GM18517 (cell line): ENCODE data around the gene ABLIM3.

Experiments
- ATAC-seq: cut with Tn5 transposase; IDR thresholded peaks from one replicate; pipeline ENCODE4 v1.9.1; 2021; ENCODE audit warnings: mild to moderate bottlenecking, moderate library complexity; ENCODE audit not compliant: unreplicated experiment

ABLIM3 gene

DNA sequence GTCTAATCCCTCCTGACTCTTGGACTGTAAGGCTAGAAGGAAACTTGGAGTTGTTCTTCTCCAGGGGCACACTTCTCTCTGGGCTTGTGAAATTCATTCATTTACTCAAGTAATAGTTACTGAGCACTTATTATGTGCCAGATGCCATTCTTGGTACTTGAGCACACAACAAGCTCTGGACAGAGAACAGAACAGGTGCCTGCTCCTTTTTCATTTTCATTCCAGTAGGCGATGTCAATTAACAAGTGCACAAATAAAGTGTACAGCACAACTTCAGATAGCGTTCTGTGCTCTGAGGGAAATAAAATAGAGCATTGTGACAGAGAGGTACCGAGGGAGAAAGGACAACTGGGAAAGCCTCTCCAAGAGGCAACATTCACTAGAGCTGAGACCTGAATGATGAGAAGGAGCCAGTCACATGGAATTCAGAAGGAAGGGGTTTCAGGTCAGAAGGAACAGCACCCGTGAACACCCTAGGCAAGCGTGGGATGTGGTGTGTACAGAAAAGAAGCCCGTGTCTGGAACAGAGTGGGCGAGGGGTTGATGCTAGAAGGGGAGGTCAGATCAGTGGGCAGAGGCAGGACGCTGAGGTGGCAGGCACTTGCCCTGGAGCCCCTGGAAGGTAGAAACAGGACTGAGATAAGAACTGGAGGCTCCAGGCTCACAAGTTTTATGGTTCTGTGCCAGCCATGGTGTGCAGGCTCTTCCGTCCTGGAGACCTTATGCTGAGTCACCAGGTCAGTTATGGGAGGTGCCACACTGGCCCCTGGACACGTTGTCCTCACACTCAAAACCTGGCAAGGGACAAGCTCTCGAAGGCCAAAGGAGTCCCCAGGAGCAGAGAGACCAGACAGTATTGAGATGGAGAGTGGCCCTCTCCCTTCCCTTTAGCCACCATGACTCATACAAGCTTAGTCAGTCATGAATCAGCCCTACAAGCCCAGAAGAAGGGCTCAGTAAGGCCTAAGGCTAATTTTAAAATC is 7.2 kb upstream of the ABLIM3 start:
- ATAC-seq = no peak

DNA sequence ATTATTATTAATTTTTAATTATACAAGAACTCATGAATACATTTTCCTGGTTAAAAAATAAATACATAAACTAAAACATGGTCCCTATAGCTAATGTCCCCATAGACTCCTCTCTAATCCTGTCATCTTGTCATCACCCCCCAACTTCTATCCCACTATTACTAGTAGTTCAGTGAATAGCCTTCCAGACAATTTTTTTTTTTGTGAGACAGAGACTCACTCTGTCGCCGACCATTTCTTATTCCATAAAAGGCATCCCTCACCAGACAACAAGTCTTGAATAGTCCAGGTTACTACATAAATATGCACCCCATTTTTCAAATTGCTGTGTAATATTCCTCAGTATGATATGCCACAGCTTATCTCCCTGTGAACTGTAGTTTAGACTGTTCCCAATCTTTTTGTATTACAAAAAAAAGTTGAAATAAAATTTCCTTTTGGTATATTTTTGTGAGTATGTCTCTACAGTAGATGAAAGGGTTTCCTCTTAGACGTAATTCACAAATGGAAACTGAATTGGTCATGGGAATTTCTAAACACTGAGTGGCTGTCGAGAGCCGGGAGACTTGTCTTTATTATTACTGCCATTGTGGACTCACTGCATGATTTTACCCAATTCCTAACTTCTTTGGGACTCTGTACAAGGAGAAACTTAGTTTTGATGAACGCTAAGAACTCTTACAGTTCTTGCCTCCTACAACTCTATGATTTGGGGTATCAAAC is 6.4 kb upstream of the ABLIM3 start:
- no peak for ATAC-seq

DNA sequence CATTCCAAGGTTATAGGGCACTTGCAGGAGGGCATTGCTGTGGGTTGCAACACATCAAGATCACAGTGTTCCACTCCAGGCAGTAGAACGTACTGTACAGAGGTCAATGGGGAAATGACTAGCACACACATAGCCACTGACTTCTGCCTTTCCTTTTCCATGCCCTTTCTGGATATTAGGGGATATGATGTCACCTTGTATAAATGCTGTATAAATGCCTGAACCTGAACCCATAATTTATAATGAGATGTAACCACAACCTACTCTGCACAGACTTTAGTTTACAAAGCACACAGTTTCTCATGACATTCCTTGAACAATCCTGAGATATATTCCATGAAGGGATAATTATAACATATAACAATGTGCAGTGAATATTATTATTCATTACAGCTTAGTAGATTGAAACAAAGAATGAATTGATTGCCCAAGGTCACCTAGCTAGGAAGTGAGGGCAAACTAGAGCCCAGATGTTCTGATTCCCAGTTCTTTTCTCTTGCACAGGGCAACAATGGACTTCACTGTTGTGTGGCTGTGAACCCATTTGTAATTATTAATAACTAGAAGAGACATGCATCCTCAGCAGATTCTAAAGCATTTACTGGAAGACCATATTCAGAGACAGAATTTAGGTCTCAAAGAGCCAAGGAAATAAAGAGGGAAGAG is 5.6 kb upstream of the ABLIM3 start:
- ATAC-seq = no peak

DNA sequence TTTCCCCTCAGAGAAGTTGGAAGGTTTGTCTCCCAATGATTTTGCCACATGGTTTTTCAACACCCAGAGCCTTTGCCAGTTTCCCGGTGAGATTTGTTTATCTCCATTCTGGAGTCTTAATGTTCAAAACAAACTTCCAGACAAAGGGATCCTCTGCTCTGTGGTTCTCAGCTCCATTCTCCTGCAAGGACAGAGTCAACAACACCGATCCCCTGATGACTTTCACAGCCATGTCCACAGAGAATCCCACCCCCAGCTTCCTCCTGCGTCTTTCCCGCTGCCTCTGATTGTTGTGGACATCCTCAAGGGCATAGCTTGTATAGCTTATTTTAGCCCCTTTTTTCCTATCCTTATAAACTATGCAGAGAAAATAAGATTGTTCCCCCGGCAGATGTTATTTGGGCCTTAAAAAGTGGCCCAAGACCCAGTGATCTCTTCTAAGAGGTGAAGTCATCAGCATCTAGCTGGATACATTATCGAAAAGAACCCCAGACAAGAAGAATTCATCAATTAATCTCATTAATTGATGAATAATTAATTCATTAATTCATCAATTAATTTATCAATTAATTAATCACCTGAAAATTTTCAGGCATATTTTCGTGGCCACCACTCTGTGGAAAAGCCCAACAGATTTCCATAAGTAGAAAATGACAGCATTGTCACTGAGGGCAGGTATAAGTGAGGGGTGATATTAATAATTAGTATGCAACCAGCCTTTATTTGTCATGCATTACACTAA is 2.9 kb upstream of the ABLIM3 start:
- no peak for ATAC-seq

DNA sequence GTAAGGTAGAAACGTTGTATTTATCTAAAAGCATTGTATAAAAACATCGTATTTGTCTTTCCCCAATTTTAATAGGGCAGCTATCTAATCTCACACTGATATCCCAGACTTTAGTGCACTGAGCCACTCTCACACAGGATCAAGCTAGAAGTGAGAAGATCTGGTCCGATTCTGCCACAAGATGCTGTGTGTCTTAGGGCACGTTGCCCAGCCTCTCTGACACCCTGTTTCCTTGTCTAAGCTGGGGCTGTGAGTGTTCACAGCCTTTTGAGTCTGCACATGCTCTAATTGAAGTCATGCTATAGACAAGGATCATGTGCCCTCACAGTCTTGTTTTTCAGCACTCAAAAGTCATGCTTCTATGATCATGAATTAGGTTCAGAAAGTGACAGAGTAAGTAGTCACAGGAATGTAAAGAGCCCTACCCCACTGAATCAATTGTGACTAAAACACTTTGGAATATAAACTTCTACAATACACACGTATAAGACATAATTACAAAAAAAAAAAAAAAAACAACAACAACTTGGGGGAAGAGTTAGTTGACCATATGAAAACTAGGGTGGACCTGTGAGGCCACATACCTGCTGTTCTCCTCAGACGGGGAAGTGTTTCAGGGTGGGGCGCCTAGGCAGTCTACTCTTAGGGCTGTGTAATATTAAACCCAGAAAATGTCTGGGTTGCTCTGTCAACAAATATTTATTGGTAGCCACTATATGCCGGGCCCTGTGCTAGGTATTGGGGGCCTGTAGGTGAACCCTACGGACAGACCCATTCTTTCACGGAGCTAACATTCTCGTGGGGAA is 893 bp upstream of the ABLIM3 start:
- ATAC-seq = no peak

DNA sequence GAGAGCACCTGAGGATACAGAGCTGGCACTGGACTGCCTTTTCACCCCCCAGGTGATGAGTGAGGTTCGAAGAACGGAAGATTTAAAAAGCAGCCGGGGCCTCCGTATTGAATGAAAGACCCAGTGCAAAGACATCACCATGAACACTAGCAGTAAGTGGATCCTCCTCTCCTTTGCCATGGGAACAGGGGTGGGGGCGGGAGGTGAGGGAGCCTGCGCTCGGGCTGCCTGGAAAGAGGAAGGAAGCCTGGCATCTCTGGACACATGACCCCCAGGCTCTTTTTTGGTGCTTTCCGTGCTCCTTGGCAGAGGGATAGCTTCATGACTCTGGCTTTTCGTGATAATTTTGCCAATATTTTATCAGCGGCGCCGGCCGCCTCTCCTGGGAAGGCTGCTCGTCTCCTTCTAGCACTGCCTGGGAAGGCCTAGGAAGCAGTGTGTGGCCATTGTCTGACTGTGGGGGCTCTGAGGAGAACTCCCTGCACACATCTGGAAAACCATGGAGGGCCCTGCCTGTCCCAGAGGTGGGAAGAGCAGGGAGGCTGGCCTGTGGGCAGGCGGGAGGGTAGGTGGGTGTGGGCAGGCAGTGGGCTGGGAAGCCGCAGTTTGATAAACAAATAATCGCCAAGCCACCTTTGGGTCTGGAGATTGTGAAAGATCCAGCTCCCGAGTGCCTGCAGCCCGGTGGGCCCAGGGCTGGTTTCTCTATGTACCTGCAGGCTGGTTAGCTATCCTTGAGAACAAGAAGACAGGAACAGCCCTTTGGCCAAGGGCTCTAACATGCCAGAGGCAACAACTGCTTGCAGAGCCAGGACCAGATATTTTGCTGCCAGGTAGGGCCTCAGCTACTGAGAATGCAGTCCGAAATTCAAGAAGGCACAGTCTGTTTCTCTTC is 911 bp downstream of the ABLIM3 start:
- no peak for ATAC-seq

DNA sequence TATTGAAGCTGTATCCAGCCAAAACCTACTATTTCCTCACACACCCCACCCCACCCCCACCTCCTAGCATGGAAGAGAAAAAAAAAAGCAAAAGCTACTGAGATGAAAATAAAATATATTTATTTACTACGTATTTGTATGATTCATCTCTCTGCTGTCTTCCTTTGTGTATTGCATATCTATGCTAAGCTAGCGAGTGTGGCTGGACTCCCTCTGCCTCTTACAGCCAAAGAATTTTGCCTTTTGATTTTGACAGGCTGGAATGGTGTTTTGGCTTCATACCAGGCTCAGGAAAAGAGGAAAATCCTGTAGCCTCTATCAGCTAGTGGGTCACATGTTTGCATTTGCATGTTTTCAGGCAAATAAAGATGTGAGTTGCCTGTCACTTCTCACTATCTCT is 2.2 kb downstream of the ABLIM3 start:
- no peak for ATAC-seq

DNA sequence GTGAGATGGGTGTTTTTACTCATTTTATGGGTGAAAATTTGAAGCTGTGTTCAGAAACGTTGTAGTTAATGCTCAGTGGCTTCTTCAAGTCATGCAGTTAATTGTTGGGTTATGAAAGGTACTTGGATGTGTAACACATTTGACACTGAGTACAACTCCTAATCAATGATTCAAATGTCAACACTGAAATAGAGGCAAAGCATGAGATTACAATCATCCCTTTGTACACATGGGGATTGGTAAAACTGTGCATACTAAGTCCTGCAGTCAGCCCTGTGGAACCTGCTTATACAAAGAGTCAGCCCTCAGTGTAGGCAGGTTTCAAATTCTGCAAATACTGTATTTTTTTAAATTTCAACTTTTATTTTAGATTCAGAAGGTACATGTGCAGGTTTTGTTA is 3.3 kb downstream of the ABLIM3 start:
- ATAC-seq = no peak

DNA sequence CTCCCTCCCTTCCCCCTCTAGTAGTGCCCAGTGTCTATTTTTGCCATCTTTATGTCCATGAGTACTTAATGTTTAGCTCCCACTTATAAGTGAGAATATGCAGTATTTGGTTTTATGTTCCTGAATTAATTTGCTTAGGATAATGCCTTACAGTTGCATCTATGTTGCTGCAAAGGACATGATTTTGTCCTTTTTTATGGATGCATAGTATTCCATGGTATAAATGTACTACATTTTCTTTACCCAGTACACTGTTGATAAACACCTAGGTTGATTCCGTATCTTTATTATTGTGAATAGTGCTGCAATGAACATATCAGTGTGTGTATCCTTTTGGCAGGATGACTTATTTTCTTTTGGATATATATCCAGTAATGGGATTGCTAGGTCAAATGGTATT is 3.8 kb downstream of the ABLIM3 start:
- no peak for ATAC-seq

DNA sequence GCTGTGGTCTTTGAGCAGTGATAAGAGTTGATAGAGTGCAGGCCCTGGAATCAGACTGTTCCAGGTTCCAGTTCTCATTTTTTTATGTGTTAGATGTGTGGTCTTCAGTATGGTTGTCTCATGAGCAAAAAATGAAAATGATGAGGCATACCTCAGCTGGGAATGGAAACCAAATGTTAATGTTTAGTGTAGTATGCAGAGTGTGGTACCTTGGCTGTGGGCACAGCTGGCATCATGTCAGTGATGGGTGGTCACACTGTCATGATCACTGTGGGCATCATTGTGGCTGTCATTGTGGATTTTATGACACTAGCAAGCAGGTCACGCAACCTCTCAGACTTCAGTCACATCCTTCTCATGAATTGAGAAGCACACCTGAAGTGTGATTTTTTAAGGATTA is 6.4 kb downstream of the ABLIM3 start:
- ATAC-seq = no peak

DNA sequence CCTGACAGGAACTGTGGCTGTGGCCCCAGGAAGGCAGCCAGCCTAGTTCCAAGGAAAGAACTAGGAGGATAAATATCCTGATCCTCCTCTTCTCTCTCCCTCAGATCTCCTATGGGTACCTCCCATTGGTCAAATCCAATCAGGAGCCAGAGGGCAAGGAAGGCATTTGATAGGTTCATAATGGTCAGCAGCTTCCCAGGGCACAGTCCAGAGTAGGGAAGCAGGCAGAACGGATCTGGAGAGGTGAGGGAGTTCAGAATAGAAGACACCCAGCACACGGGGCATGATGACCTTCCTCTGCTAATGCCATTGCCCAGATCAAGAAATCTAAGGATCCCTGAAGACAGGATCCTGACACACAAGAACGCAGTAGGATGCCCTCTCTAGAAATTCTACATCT is 8.6 kb downstream of the ABLIM3 start:
- ATAC-seq = no peak

DNA sequence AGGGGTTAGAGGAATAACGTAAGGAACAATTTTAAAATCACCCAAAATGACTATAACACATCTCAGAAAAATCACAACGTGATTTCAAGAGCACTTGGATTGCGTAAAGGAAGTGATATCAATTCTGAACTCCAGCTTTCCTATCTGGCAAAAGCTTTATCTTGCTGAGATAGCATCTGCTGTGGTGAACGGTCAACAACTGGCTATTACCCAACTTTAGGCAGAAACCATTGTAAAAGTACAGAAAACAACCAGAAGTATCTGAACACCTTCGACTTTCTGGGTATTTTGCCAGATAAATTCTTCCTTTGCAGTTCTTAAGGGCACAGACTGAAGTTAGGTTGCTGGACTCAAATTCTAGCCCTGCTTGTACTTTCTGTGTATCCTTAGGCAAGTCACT is 9.2 kb downstream of the ABLIM3 start:
- ATAC-seq = no peak

DNA sequence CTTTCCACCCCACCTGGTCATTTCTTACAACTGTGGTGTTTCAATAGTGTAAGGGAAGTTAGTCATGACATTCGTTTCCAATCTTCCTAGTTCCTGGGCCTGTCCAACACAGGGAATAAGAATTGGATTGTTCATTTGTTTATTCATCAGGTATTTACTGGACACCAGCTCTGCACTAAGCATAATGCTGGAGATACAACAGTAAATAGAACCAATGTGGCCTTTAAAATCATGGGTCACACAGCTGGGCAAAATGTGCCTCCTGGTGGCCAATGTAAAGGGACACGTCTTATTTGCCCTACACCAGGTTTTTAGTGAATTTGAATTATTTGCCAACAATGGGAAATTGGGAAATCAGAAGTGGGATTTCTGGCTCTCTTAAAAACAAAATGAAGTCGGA is 10.4 kb downstream of the ABLIM3 start:
- no peak for ATAC-seq

DNA sequence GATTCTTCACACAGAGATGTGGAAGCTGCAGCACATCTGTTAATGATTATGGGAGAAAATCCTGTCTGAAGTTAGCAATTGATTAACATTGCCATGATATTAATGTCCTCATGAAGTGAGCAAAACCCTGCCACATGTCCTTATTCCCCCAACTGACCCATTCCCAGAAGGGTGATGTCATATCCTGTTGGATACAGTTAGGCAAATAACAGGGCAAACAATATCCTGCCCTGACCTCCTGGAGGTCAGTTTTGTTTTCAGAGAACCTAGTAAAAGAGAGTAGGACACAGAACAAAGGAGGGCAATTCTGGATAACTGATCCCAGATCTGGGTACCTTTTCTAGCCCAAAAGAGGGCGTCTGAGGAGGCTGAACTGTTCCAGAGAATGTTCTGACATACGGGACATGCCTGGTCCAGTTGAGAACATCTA is 11.0 kb downstream of the ABLIM3 start:
- ATAC-seq = no peak

DNA sequence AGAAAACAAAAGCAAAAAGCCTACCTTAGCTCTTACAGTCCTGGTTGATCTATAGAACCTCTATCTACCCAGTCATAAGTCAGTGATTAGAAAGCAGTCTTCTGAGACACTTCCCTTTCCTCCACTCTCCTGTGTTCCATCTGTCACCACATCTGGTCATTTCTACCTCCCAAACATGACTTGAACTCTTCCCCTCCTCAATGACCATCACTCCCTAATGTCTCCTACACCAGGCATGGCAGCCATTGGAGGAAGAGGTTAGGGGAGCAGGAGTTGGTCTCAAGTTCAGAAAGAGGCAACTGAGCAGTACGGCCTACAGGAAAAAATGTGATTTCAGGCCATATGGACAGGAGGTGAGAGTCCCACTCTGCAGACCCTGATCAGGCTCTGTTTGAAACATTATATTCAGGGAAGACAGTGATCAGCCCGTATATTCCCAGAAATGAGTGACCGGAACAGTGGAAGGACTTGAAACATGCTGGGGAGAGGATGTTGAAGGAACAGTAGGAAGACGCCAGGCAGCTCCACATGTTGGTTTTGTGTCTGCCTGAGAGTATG is 12.0 kb downstream of the ABLIM3 start:
- ATAC-seq = no peak

DNA sequence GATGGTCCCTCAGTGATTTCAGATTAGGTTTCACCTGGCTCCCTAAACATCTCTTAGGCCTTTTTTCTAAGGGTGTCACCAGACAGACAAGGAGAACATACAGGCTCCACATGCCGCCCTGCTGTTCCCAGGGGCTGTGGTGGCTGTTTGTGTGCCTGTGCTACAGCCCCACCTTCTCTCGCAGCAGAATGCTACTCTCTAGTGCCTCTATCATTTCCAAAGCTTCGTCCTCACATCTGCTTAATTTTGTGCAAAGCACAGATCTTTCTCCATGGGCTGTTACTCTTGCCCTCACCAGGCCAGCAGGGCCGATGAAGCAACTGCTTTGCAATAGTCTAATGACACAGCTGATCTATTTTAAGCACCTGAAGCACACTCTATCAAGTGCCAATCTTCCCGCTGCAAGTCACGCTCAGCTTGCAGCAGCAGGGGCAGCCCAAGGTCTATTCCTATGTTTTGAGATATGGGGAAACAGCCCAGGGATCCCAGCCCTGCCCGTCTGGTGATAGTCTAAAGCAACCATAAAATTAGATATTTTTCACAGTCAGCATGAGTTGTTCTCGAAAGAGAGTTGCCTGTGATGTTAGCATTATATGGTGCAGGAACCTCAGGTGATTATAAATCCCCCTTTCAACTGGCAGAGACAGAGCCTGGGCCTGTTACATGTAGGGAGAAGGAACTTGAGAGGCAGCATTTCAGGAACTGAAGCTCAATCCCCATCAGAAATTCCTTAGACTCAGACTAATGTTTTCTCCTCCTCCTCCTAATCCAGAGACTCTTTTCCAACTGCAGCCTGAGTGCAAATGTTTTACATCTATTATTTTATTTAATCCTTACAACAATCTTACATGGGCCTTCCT is 12.7 kb downstream of the ABLIM3 start:
- ATAC-seq = no peak

DNA sequence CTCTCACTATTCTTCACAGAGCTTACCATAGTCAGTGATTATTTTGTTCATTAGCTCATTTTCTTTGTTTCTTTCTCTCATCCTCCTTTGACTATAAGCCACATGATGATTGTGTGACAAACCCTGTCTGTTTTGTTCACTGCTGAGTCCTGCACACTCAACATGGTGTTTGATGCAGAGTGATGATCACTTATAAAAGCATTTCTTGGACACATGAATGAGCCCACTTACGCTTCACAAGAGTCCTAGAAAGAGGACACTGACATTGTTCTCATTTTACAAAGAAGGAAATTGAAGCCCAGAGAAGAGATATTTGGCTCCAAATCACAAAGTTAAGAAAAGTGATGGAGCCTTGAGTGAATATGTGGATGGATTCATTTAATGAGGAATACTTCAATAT is 13.4 kb downstream of the ABLIM3 start:
- no peak for ATAC-seq
